H9 (cell line): Measurements from ENCODE around the gene NEURL1. TPM values are rescaled to one million over a fixed set of nuclear protein-coding genes. Genes with fewer than 3 reads are reported as not detected.

Source experiments
- DNase-seq: peaks from one replicate; pipeline ENCODE4 v3.0.0-alpha.2; 2017
- H2AFZ ChIP-seq: one replicate; pipeline ENCODE4 v1.6.1; 2013; ENCODE audit warnings: mild to moderate bottlenecking, low read length, control low read depth, moderate library complexity
- H2AK5ac ChIP-seq: 2 replicates; pipeline ENCODE4 v1.6.1; 2013; ENCODE audit warnings: low read length, control low read depth, mixed read lengths; ENCODE audit not compliant: insufficient read length
- H2BK120ac ChIP-seq: one replicate; pipeline ENCODE4 v1.6.1; 2013; ENCODE audit warnings: low read depth, mild to moderate bottlenecking, low read length, control low read depth, inconsistent platforms; ENCODE audit not compliant: poor library complexity, severe bottlenecking
- H2BK12ac ChIP-seq: 2 replicates; pipeline ENCODE4 v1.6.1; 2013; ENCODE audit warnings: low read length, control low read depth, mixed read lengths, low read depth; ENCODE audit not compliant: insufficient read length
- H2BK15ac ChIP-seq: 2 replicates; pipeline ENCODE4 v1.6.1; 2013; ENCODE audit warnings: low read depth, low read length, control low read depth
- H2BK20ac ChIP-seq: one replicate; pipeline ENCODE4 v1.6.1; 2013; ENCODE audit warnings: low read depth, mild to moderate bottlenecking, low read length, control low read depth, inconsistent platforms; ENCODE audit not compliant: poor library complexity, severe bottlenecking
- H2BK5ac ChIP-seq: 2 replicates; pipeline ENCODE4 v1.6.1; 2013; ENCODE audit warnings: low read length, control low read depth, mixed read lengths; ENCODE audit not compliant: insufficient read length
- H3K14ac ChIP-seq: 2 replicates; pipeline ENCODE4 v1.6.1; 2013; ENCODE audit warnings: low read length, control low read depth; ENCODE audit not compliant: insufficient read depth
- H3K18ac ChIP-seq: 2 replicates; pipeline ENCODE4 v1.6.1; 2013; ENCODE audit warnings: low read depth, mild to moderate bottlenecking, mixed read lengths, low read length, control low read depth; ENCODE audit not compliant: insufficient read length
- H3K23ac ChIP-seq: 2 replicates; pipeline ENCODE4 v1.6.1; 2013; ENCODE audit warnings: low read length, control low read depth, mixed read lengths, low read depth; ENCODE audit not compliant: insufficient read length
- H3K23me2 ChIP-seq: 2 replicates; pipeline ENCODE4 v1.6.1; 2013; ENCODE audit warnings: low read depth, mild to moderate bottlenecking, mixed read lengths, low read length, control low read depth; ENCODE audit not compliant: insufficient read length, poor library complexity, severe bottlenecking
- H3K27ac ChIP-seq: 2 replicates; pipeline ENCODE4 v1.5.1; 2013; ENCODE audit warnings: low read length, control low read depth, mixed read lengths, low read depth; ENCODE audit not compliant: insufficient read length
- H3K27me3 ChIP-seq: 2 replicates; pipeline ENCODE4 v1.6.1; 2013; ENCODE audit warnings: low read length, control low read depth, inconsistent platforms; ENCODE audit not compliant: insufficient read depth
- H3K4ac ChIP-seq: 2 replicates; pipeline ENCODE4 v1.6.1; 2013; ENCODE audit warnings: low read depth, mild to moderate bottlenecking, control low read depth, inconsistent platforms, low read length, moderate library complexity
- H3K4me1 ChIP-seq: 2 replicates; pipeline ENCODE4 v1.6.1; 2013; ENCODE audit warnings: low read length, control low read depth, inconsistent platforms; ENCODE audit not compliant: insufficient read depth
- H3K4me2 ChIP-seq: 2 replicates; pipeline ENCODE4 v1.6.1; 2013; ENCODE audit warnings: low read length, control low read depth, mixed read lengths; ENCODE audit not compliant: insufficient read length, insufficient read depth
- H3K56ac ChIP-seq: 2 replicates; pipeline ENCODE4 v1.6.1; 2013; ENCODE audit warnings: low read depth, mild to moderate bottlenecking, mixed read lengths, low read length, control low read depth; ENCODE audit not compliant: insufficient read length
- H3K79me1 ChIP-seq: 2 replicates; pipeline ENCODE4 v1.6.1; 2013; ENCODE audit warnings: low read depth, mild to moderate bottlenecking, moderate library complexity, low read length, control low read depth, inconsistent platforms; ENCODE audit not compliant: insufficient read depth, poor library complexity, severe bottlenecking
- H3K79me2 ChIP-seq: 2 replicates; pipeline ENCODE4 v1.6.1; 2013; ENCODE audit warnings: low read length, control low read depth, inconsistent platforms; ENCODE audit not compliant: insufficient read depth
- H3K9ac ChIP-seq: 2 replicates; pipeline ENCODE4 v1.6.1; 2013; ENCODE audit warnings: low read length, control low read depth, mixed read lengths; ENCODE audit not compliant: insufficient read length; ENCODE audit errors: extremely low read depth
- H3K9me3 ChIP-seq: one replicate; pipeline ENCODE4 v1.6.1; 2013; ENCODE audit warnings: low read depth, low read length, inconsistent platforms; ENCODE audit not compliant: control insufficient read depth
- H3T11ph ChIP-seq: one replicate; pipeline ENCODE4 v1.6.1; 2013; ENCODE audit warnings: mild to moderate bottlenecking, low read length, control low read depth, inconsistent platforms
- H4K20me1 ChIP-seq: one replicate; pipeline ENCODE4 v1.6.1; 2013; ENCODE audit not compliant: control insufficient read depth, insufficient read length, insufficient read depth
- H4K5ac ChIP-seq: 2 replicates; pipeline ENCODE4 v1.6.1; 2013; ENCODE audit warnings: low read depth, mild to moderate bottlenecking, mixed read lengths, low read length, control low read depth; ENCODE audit not compliant: insufficient read length
- H4K8ac ChIP-seq: replicated peaks from 2 replicates; pipeline ENCODE4 v1.6.1; 2013; ENCODE audit warnings: low read length, control low read depth, mixed read lengths, low read depth; ENCODE audit not compliant: insufficient read length
- H4K91ac ChIP-seq: 2 replicates; pipeline ENCODE4 v1.6.1; 2013; ENCODE audit warnings: low read depth, mild to moderate bottlenecking, moderate library complexity, mixed read lengths, low read length, control low read depth; ENCODE audit not compliant: insufficient read length
- H3K27ac Mint-ChIP-seq, 3 experiments: 2 replicates in 2 of 3; 3 replicates in 1 of 3; pipeline ENCODE4 v1.8.0; 2020 to 2021; ENCODE audit warnings: mixed read lengths in 3 of 3, mild to moderate bottlenecking in 1 of 3, moderate library complexity in 1 of 3
- H3K27me3 Mint-ChIP-seq: 2 replicates; pipeline ENCODE4 v1.8.0; 2021; ENCODE audit warnings: low read depth, mild to moderate bottlenecking, moderate library complexity, mixed read lengths
- H3K36me3 Mint-ChIP-seq, 3 experiments: 2 replicates in 2 of 3; 3 replicates in 1 of 3; pipeline ENCODE4 v1.8.0; 2020 to 2021; ENCODE audit warnings: low read depth in 3 of 3, mixed read lengths in 3 of 3; ENCODE audit not compliant: insufficient read depth in 1 of 3
- H3K4me1 Mint-ChIP-seq, 2 experiments: 2 replicates each; pipeline ENCODE4 v1.8.0; 2020; ENCODE audit warnings: mixed read lengths in 2 of 2
- H3K4me3 Mint-ChIP-seq, 2 experiments: 2 replicates in 1 of 2; 3 replicates in 1 of 2; pipeline ENCODE4 v1.8.0; 2020 to 2021; ENCODE audit warnings: mild to moderate bottlenecking in 2 of 2, mixed read lengths in 2 of 2, moderate library complexity in 1 of 2
- H3K9me3 Mint-ChIP-seq, 2 experiments: 2 replicates in 1 of 2; 3 replicates in 1 of 2; pipeline ENCODE4 v1.8.0; 2020; ENCODE audit warnings: mild to moderate bottlenecking in 2 of 2, mixed read lengths in 2 of 2, moderate library complexity in 1 of 2
- WGBS: extraction: QIAGEN DNeasy Blood & Tissue Kit; methylation state at CpG from one replicate; pipeline ENCODE4 v1.1.7; 2013; ENCODE audit warnings: missing lambda C conversion rate, low lambda C conversion rate, mixed read lengths; ENCODE audit not compliant: insufficient read length; ENCODE audit errors: extremely low coverage; 5-methylcytosine and 5-hydroxymethylcytosine counted together
- total RNA-seq: library from RNA; stranded (reverse); gene quantifications from 2 replicates; pipeline ENCODE4 v1.2.1, GENCODE V29; 2021
- TF ChIP-seq, protein P1 (sequence below): fragments of 200-600 bp; sonication (generic); conservative IDR thresholded peaks from 3 replicates; pipeline ENCODE4 v1.8.0; 2021; ENCODE audit warnings: antibody characterized with exemption, mild to moderate bottlenecking

Gene NEURL1
- total RNA-seq, 1 experiment from 2014 or later = 1.2 TPM

GRCh38 chr10:103617602-103618385 is 124.3 kb downstream of the NEURL1 start:
- H3K9ac ChIP-seq = no peak overlapping the region
- H2BK20ac ChIP-seq = no peak overlapping the region
- Mint-ChIP-seq H3K27ac (peak overlapping the region in 1 of 3 experiments; percentile 54; a peak in 1 of 7 replicates), H3K9me3 (no peaks in the 10 kb centered on the region), H3K4me3 (no peak overlapping the region), H3K36me3 (peaks cover 0 to 10% (median 5%) of the 10 kb centered on the region in 3 experiments; a peak in 4 of 7 replicates), H3K27me3 (no peaks in the 10 kb centered on the region), H3K4me1 (peaks cover 14 to 17% of the 10 kb centered on the region in 2 experiments)
- no peak overlapping the region for H3K23ac ChIP-seq
- H3K23me2 ChIP-seq = no peaks in the 10 kb centered on the region
- no peaks in the 10 kb centered on the region for H3K9me3 ChIP-seq
- WGBS = no CpG with 5 or more reads among the region's 13 CpGs
- no peak overlapping the region for H2AFZ ChIP-seq
- no peak overlapping the region for H4K5ac ChIP-seq
- no peak overlapping the region for H3K14ac ChIP-seq
- no peak overlapping the region for H3K18ac ChIP-seq
- no peak overlapping the region for H3K27ac ChIP-seq
- no peak overlapping the region for H3K4me2 ChIP-seq
- no peak overlapping the region for H4K8ac ChIP-seq
- no peaks in the 10 kb centered on the region for H3K27me3 ChIP-seq
- no peak overlapping the region for H2BK5ac ChIP-seq
- no peak overlapping the region for H2BK120ac ChIP-seq
- H3K4me1 ChIP-seq = peaks cover 2% of the 10 kb centered on the region; the same call in 1 of the 2 replicates
- TF ChIP-seq, protein P1, sequence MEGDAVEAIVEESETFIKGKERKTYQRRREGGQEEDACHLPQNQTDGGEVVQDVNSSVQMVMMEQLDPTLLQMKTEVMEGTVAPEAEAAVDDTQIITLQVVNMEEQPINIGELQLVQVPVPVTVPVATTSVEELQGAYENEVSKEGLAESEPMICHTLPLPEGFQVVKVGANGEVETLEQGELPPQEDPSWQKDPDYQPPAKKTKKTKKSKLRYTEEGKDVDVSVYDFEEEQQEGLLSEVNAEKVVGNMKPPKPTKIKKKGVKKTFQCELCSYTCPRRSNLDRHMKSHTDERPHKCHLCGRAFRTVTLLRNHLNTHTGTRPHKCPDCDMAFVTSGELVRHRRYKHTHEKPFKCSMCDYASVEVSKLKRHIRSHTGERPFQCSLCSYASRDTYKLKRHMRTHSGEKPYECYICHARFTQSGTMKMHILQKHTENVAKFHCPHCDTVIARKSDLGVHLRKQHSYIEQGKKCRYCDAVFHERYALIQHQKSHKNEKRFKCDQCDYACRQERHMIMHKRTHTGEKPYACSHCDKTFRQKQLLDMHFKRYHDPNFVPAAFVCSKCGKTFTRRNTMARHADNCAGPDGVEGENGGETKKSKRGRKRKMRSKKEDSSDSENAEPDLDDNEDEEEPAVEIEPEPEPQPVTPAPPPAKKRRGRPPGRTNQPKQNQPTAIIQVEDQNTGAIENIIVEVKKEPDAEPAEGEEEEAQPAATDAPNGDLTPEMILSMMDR = no peak
- no peak overlapping the region for H2BK15ac ChIP-seq
- H3K56ac ChIP-seq = no peak overlapping the region
- H3T11ph ChIP-seq = no peak overlapping the region
- H3K79me2 ChIP-seq = no peaks in the 10 kb centered on the region
- H4K91ac ChIP-seq = no peak overlapping the region
- H2BK12ac ChIP-seq = no peak overlapping the region
- H2AK5ac ChIP-seq = no peak overlapping the region
- H4K20me1 ChIP-seq = no peaks in the 10 kb centered on the region
- no peak overlapping the region; the same call in 1 of the 2 replicates for H3K4ac ChIP-seq
- no peaks in the 10 kb centered on the region for H3K79me1 ChIP-seq
- DNase-seq = no peak
